ENCODE measurements around the gene IFTAP.
A peak's percentile ranks its signal among the peaks of the same experiment; 100 is the strongest.

The IFTAP gene

GRCh38 chr11:36620246-36620645, 25.9 kb downstream of the IFTAP start:
- H3K4me3 ChIP-seq (ENCODE audit: low read depth in 1 of 2, low read length in 2 of 2): no peak overlapping the region
- no peaks in the 10 kb centered on the region for H3K9me3 ChIP-seq (ENCODE audit: control insufficient read depth in 1 of 2, low read length in 2 of 2)
- no peaks in the 10 kb centered on the region for H3K27me3 ChIP-seq (ENCODE audit: low read depth, low read length)
- peaks cover 0 to 11% of the 10 kb centered on the region in 2 donors for H3K4me1 ChIP-seq (ENCODE audit: control insufficient read depth in 1 of 2, insufficient read depth in 2 of 2, low read length in 2 of 2)
- H3K27ac ChIP-seq (ENCODE audit: low read length): no peak overlapping the region
- H3K36me3 ChIP-seq (ENCODE audit: control insufficient read depth in 1 of 2, insufficient read depth in 2 of 2, low read length in 2 of 2): no peaks in the 10 kb centered on the region

GRCh38 chr11:36622431-36623136, 28.3 kb downstream of the IFTAP start:
- Histone ChIP-seq H3K27ac (ENCODE audit: low read length) (no peak overlapping the region), H3K4me1 (ENCODE audit: control insufficient read depth in 1 of 2, insufficient read depth in 2 of 2, low read length in 2 of 2) (peaks cover 0 to 11% of the 10 kb centered on the region in 2 donors), H3K36me3 (ENCODE audit: control insufficient read depth in 1 of 2, insufficient read depth in 2 of 2, low read length in 2 of 2) (no peaks in the 10 kb centered on the region), H3K9me3 (ENCODE audit: control insufficient read depth in 1 of 2, low read length in 2 of 2) (no peaks in the 10 kb centered on the region), H3K4me3 (ENCODE audit: low read depth in 1 of 2, low read length in 2 of 2) (no peak overlapping the region), H3K27me3 (ENCODE audit: low read depth, low read length) (no peaks in the 10 kb centered on the region)

- no peak overlapping the region for H3K4me3 ChIP-seq (ENCODE audit: low read depth in 1 of 2, low read length in 2 of 2)
- no peaks in the 10 kb centered on the region for H3K9me3 ChIP-seq (ENCODE audit: control insufficient read depth in 1 of 2, low read length in 2 of 2)
- H3K4me1 ChIP-seq (ENCODE audit: control insufficient read depth in 1 of 2, insufficient read depth in 2 of 2, low read length in 2 of 2): peaks cover 0 to 11% of the 10 kb centered on the region in 2 donors
- no peaks in the 10 kb centered on the region for H3K27me3 ChIP-seq (ENCODE audit: low read depth, low read length)
- H3K27ac ChIP-seq (ENCODE audit: low read length): no peak overlapping the region
- H3K36me3 ChIP-seq (ENCODE audit: control insufficient read depth in 1 of 2, insufficient read depth in 2 of 2, low read length in 2 of 2): no peaks in the 10 kb centered on the region
Measured at GRCh38 chr11:36623494-36623893, 29.2 kb downstream of the IFTAP start.

GRCh38 chr11:36627006-36627405, 32.7 kb downstream of the IFTAP start:
- H3K4me1 ChIP-seq (ENCODE audit: control insufficient read depth in 1 of 2, insufficient read depth in 2 of 2, low read length in 2 of 2): peaks cover 0 to 3% of the 10 kb centered on the region in 2 donors
- H3K4me3 ChIP-seq (ENCODE audit: low read depth in 1 of 2, low read length in 2 of 2): no peak overlapping the region
- no peak overlapping the region for H3K27ac ChIP-seq (ENCODE audit: low read length)
- H3K36me3 ChIP-seq (ENCODE audit: control insufficient read depth in 1 of 2, insufficient read depth in 2 of 2, low read length in 2 of 2): no peaks in the 10 kb centered on the region
- H3K9me3 ChIP-seq (ENCODE audit: control insufficient read depth in 1 of 2, low read length in 2 of 2): no peaks in the 10 kb centered on the region
- no peaks in the 10 kb centered on the region for H3K27me3 ChIP-seq (ENCODE audit: low read depth, low read length)

GRCh38 chr11:36627471-36627870, 33.2 kb downstream of the IFTAP start:
- Histone ChIP-seq H3K36me3 (ENCODE audit: control insufficient read depth in 1 of 2, insufficient read depth in 2 of 2, low read length in 2 of 2) (no peaks in the 10 kb centered on the region), H3K9me3 (ENCODE audit: control insufficient read depth in 1 of 2, low read length in 2 of 2) (no peaks in the 10 kb centered on the region), H3K4me3 (ENCODE audit: low read depth in 1 of 2, low read length in 2 of 2) (no peak overlapping the region), H3K27ac (ENCODE audit: low read length) (no peak overlapping the region), H3K27me3 (ENCODE audit: low read depth, low read length) (no peaks in the 10 kb centered on the region), H3K4me1 (ENCODE audit: control insufficient read depth in 1 of 2, insufficient read depth in 2 of 2, low read length in 2 of 2) (peaks cover 0 to 3% of the 10 kb centered on the region in 2 donors)

GRCh38 chr11:36628141-36628540, 33.8 kb downstream of the IFTAP start:
- Histone ChIP-seq H3K27ac (ENCODE audit: low read length) (no peak overlapping the region), H3K27me3 (ENCODE audit: low read depth, low read length) (no peaks in the 10 kb centered on the region), H3K4me1 (ENCODE audit: control insufficient read depth in 1 of 2, insufficient read depth in 2 of 2, low read length in 2 of 2) (peaks cover 0 to 3% of the 10 kb centered on the region in 2 donors), H3K9me3 (ENCODE audit: control insufficient read depth in 1 of 2, low read length in 2 of 2) (no peaks in the 10 kb centered on the region), H3K36me3 (ENCODE audit: control insufficient read depth in 1 of 2, insufficient read depth in 2 of 2, low read length in 2 of 2) (no peaks in the 10 kb centered on the region), H3K4me3 (ENCODE audit: low read depth in 1 of 2, low read length in 2 of 2) (no peak overlapping the region)

- Histone ChIP-seq H3K27me3 (ENCODE audit: low read depth, low read length) (no peaks in the 10 kb centered on the region), H3K36me3 (ENCODE audit: control insufficient read depth in 1 of 2, insufficient read depth in 2 of 2, low read length in 2 of 2) (no peaks in the 10 kb centered on the region), H3K9me3 (ENCODE audit: control insufficient read depth in 1 of 2, low read length in 2 of 2) (no peaks in the 10 kb centered on the region), H3K4me3 (ENCODE audit: low read depth in 1 of 2, low read length in 2 of 2) (no peak overlapping the region), H3K4me1 (ENCODE audit: control insufficient read depth in 1 of 2, insufficient read depth in 2 of 2, low read length in 2 of 2) (peaks cover 0 to 3% of the 10 kb centered on the region in 2 donors), H3K27ac (ENCODE audit: low read length) (no peak overlapping the region)
Measured at GRCh38 chr11:36628765-36629244, 34.5 kb downstream of the IFTAP start.

- peaks cover 0 to 6% of the 10 kb centered on the region in 2 donors for H3K4me1 ChIP-seq (ENCODE audit: control insufficient read depth in 1 of 2, insufficient read depth in 2 of 2, low read length in 2 of 2)
- no peaks in the 10 kb centered on the region for H3K36me3 ChIP-seq (ENCODE audit: control insufficient read depth in 1 of 2, insufficient read depth in 2 of 2, low read length in 2 of 2)
- no peak overlapping the region for H3K27ac ChIP-seq (ENCODE audit: low read length)
- no peaks in the 10 kb centered on the region for H3K27me3 ChIP-seq (ENCODE audit: low read depth, low read length)
- H3K4me3 ChIP-seq (ENCODE audit: low read depth in 1 of 2, low read length in 2 of 2): no peak overlapping the region
- H3K9me3 ChIP-seq (ENCODE audit: control insufficient read depth in 1 of 2, low read length in 2 of 2): no peaks in the 10 kb centered on the region
Measured at GRCh38 chr11:36631774-36632173, 37.5 kb downstream of the IFTAP start.

GRCh38 chr11:36635066-36635862, 41.0 kb downstream of the IFTAP start:
- H3K4me1 ChIP-seq (ENCODE audit: control insufficient read depth in 1 of 2, insufficient read depth in 2 of 2, low read length in 2 of 2): peaks cover 0 to 3% of the 10 kb centered on the region in 2 donors
- H3K36me3 ChIP-seq (ENCODE audit: control insufficient read depth in 1 of 2, insufficient read depth in 2 of 2, low read length in 2 of 2): peaks cover 0 to 5% of the 10 kb centered on the region in 2 donors
- no peak overlapping the region for H3K4me3 ChIP-seq (ENCODE audit: low read depth in 1 of 2, low read length in 2 of 2)
- no peaks in the 10 kb centered on the region for H3K9me3 ChIP-seq (ENCODE audit: control insufficient read depth in 1 of 2, low read length in 2 of 2)
- H3K27me3 ChIP-seq (ENCODE audit: low read depth, low read length): no peaks in the 10 kb centered on the region
- H3K27ac ChIP-seq (ENCODE audit: low read length): peak overlapping the region; percentile 70

GRCh38 chr11:36638556-36638955, 44.3 kb downstream of the IFTAP start:
- H3K36me3 ChIP-seq (ENCODE audit: control insufficient read depth in 1 of 2, insufficient read depth in 2 of 2, low read length in 2 of 2): peaks cover 0 to 5% of the 10 kb centered on the region in 2 donors
- H3K4me3 ChIP-seq (ENCODE audit: low read depth in 1 of 2, low read length in 2 of 2): no peak overlapping the region
- H3K27ac ChIP-seq (ENCODE audit: low read length): no peak overlapping the region
- no peaks in the 10 kb centered on the region for H3K9me3 ChIP-seq (ENCODE audit: control insufficient read depth in 1 of 2, low read length in 2 of 2)
- H3K4me1 ChIP-seq (ENCODE audit: control insufficient read depth in 1 of 2, insufficient read depth in 2 of 2, low read length in 2 of 2): peaks cover 0 to 3% of the 10 kb centered on the region in 2 donors
- H3K27me3 ChIP-seq (ENCODE audit: low read depth, low read length): no peaks in the 10 kb centered on the region

GRCh38 chr11:36657610-36658267, 63.4 kb downstream of the IFTAP start:
- H3K27ac ChIP-seq (ENCODE audit: low read length): no peak overlapping the region
- H3K36me3 ChIP-seq (ENCODE audit: control insufficient read depth in 1 of 2, insufficient read depth in 2 of 2, low read length in 2 of 2): peaks cover 0 to 18% of the 10 kb centered on the region in 2 donors
- peaks cover 0 to 3% of the 10 kb centered on the region in 2 donors for H3K9me3 ChIP-seq (ENCODE audit: control insufficient read depth in 1 of 2, low read length in 2 of 2)
- H3K4me1 ChIP-seq (ENCODE audit: control insufficient read depth in 1 of 2, insufficient read depth in 2 of 2, low read length in 2 of 2): no peaks in the 10 kb centered on the region
- no peaks in the 10 kb centered on the region for H3K27me3 ChIP-seq (ENCODE audit: low read depth, low read length)
- no peak overlapping the region for H3K4me3 ChIP-seq (ENCODE audit: low read depth in 1 of 2, low read length in 2 of 2)

All from muscle layer of duodenum (tissue), 2 donors.